WTC11 (cell line): ENCODE data around the gene RASAL2.

Experiments
- GABPB1 ChIP-seq: sonication (generic); formaldehyde crosslinking; IDR thresholded peaks from 2 replicates; pipeline ENCODE4 v1.8.1; 2023; ENCODE audit warnings: mild to moderate bottlenecking, missing genetic modification reagents
- GRHL2 ChIP-seq: fragments of 250-450 bp; sonication (Bioruptor Pico); IDR thresholded peaks from 2 replicates; pipeline ENCODE4 v1.8.0; 2022; ENCODE audit warnings: mild to moderate bottlenecking, moderate library complexity; ENCODE audit not compliant: insufficient replicate concordance, severe bottlenecking
- NFYB ChIP-seq: sonication (generic); formaldehyde crosslinking; conservative IDR thresholded peaks from 2 replicates; pipeline ENCODE4 v1.8.0; 2022; ENCODE audit warnings: low read depth, missing genetic modification reagents
- RELA ChIP-seq: sonication (generic); formaldehyde crosslinking; IDR thresholded peaks from 2 replicates; pipeline ENCODE4 v1.8.1; 2022; ENCODE audit warnings: missing genetic modification reagents, mild to moderate bottlenecking, borderline replicate concordance
- TF ChIP-seq, protein P1 (sequence below): fragments of 200-600 bp; IDR thresholded peaks from 2 replicates; pipeline ENCODE4 v1.8.0; 2022; ENCODE audit warnings: antibody characterized with exemption
- TF ChIP-seq, protein P2 (sequence below): sonication (generic); formaldehyde crosslinking; IDR thresholded peaks from 2 replicates; pipeline ENCODE4 v1.8.0; 2022; ENCODE audit warnings: mild to moderate bottlenecking, missing genetic modification reagents
- TF ChIP-seq, protein P3 (sequence below): sonication (generic); formaldehyde crosslinking; conservative IDR thresholded peaks from 2 replicates; pipeline ENCODE4 v1.8.1; 2023; ENCODE audit warnings: mild to moderate bottlenecking, low read depth, missing genetic modification reagents, moderate library complexity
- TF ChIP-seq, protein P4 (sequence below): sonication (generic); formaldehyde crosslinking; IDR thresholded peaks from 2 replicates; pipeline ENCODE4 v1.8.1; 2022; ENCODE audit warnings: low read depth, missing genetic modification reagents, borderline replicate concordance

DNA sequence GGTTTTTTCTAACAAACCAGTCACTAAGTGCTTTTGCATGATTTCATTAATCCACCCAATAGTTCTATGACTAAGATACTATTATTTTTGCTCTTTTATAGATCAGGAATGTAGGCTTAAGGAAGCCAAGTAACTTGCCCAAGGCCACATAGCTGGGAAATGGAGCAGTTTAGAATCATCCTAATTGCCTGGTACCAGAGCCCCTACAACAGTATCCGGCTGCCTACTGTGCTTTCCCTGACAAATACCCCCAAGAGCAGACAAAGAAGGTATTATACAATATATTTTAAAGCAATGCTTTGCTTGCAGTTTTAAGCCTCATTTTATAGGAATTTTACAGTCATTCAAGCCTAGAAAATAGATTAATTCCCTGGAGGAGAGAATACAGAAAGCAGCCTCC, 45.5 kb upstream of the RASAL2 start:
- TF ChIP-seq, protein P1, sequence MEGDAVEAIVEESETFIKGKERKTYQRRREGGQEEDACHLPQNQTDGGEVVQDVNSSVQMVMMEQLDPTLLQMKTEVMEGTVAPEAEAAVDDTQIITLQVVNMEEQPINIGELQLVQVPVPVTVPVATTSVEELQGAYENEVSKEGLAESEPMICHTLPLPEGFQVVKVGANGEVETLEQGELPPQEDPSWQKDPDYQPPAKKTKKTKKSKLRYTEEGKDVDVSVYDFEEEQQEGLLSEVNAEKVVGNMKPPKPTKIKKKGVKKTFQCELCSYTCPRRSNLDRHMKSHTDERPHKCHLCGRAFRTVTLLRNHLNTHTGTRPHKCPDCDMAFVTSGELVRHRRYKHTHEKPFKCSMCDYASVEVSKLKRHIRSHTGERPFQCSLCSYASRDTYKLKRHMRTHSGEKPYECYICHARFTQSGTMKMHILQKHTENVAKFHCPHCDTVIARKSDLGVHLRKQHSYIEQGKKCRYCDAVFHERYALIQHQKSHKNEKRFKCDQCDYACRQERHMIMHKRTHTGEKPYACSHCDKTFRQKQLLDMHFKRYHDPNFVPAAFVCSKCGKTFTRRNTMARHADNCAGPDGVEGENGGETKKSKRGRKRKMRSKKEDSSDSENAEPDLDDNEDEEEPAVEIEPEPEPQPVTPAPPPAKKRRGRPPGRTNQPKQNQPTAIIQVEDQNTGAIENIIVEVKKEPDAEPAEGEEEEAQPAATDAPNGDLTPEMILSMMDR = no peak
- TF ChIP-seq, protein P2, sequence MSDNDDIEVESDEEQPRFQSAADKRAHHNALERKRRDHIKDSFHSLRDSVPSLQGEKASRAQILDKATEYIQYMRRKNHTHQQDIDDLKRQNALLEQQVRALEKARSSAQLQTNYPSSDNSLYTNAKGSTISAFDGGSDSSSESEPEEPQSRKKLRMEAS = no peak
- no peak for TF ChIP-seq NFYB (CRISPR knock-in tag)
- TF ChIP-seq GRHL2 = no peak
- TF ChIP-seq, protein P3, sequence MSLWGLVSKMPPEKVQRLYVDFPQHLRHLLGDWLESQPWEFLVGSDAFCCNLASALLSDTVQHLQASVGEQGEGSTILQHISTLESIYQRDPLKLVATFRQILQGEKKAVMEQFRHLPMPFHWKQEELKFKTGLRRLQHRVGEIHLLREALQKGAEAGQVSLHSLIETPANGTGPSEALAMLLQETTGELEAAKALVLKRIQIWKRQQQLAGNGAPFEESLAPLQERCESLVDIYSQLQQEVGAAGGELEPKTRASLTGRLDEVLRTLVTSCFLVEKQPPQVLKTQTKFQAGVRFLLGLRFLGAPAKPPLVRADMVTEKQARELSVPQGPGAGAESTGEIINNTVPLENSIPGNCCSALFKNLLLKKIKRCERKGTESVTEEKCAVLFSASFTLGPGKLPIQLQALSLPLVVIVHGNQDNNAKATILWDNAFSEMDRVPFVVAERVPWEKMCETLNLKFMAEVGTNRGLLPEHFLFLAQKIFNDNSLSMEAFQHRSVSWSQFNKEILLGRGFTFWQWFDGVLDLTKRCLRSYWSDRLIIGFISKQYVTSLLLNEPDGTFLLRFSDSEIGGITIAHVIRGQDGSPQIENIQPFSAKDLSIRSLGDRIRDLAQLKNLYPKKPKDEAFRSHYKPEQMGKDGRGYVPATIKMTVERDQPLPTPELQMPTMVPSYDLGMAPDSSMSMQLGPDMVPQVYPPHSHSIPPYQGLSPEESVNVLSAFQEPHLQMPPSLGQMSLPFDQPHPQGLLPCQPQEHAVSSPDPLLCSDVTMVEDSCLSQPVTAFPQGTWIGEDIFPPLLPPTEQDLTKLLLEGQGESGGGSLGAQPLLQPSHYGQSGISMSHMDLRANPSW (CRISPR knock-in tag) = no peak
- no peak for TF ChIP-seq RELA (CRISPR knock-in tag)
- TF ChIP-seq, protein P4, sequence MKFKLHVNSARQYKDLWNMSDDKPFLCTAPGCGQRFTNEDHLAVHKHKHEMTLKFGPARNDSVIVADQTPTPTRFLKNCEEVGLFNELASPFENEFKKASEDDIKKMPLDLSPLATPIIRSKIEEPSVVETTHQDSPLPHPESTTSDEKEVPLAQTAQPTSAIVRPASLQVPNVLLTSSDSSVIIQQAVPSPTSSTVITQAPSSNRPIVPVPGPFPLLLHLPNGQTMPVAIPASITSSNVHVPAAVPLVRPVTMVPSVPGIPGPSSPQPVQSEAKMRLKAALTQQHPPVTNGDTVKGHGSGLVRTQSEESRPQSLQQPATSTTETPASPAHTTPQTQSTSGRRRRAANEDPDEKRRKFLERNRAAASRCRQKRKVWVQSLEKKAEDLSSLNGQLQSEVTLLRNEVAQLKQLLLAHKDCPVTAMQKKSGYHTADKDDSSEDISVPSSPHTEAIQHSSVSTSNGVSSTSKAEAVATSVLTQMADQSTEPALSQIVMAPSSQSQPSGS (CRISPR knock-in tag) = no peak
- TF ChIP-seq GABPB1 (CRISPR knock-in tag) = no peak
